Measurements from ENCODE around the gene FGD3.

The FGD3 gene

GRCh38 chr9:93017621-93018020, 70.3 kb downstream of the FGD3 start:
- Histone ChIP-seq H3K27ac (no peak overlapping the region), H3K4me3 (no peak overlapping the region)
- no peak for DNase-seq (ENCODE audit: low spot score)
- no peak for TF ChIP-seq CTCF (IDR thresholded peaks at IDR 0.05)

- Histone ChIP-seq H3K27ac (no peak overlapping the region), H3K4me3 (no peak overlapping the region)
- DNase-seq (ENCODE audit: low spot score): no peak
- TF ChIP-seq CTCF (IDR thresholded peaks at IDR 0.05): no peak
These were observed 72.8 kb downstream of the FGD3 start for GRCh38 chr9:93020151-93020550.

GRCh38 chr9:93020771-93021670, 73.7 kb downstream of the FGD3 start:
- TF ChIP-seq CTCF (IDR thresholded peaks at IDR 0.05): no peak
- no peak overlapping the region for H3K4me3 ChIP-seq
- H3K27ac ChIP-seq: no peak overlapping the region
- DNase-seq (ENCODE audit: low spot score): no peak

- no peak for DNase-seq (ENCODE audit: low spot score)
These were observed 74.7 kb downstream of the FGD3 start for GRCh38 chr9:93022066-93022465.

GRCh38 chr9:93022721-93023520, 75.6 kb downstream of the FGD3 start:
- H3K4me3 ChIP-seq: no peak overlapping the region
- no peak for TF ChIP-seq CTCF (IDR thresholded peaks at IDR 0.05)
- DNase-seq (ENCODE audit: low spot score): no peak
- H3K27ac ChIP-seq: no peak overlapping the region

More at GRCh38 chr9:93022066-93022465, 74.7 kb downstream of the FGD3 start:
- no peak for TF ChIP-seq CTCF (IDR thresholded peaks at IDR 0.05)
- no peak overlapping the region for H3K4me3 ChIP-seq
- H3K27ac ChIP-seq: no peak overlapping the region

GRCh38 chr9:93023521-93023815, 76.1 kb downstream of the FGD3 start:
- Histone ChIP-seq H3K4me3 (no peak overlapping the region), H3K27ac (no peak overlapping the region)
- no peak for TF ChIP-seq CTCF (IDR thresholded peaks at IDR 0.05)
- DNase-seq (ENCODE audit: low spot score): no peak

- DNase-seq (ENCODE audit: low spot score): no peak
- no peak for TF ChIP-seq CTCF (IDR thresholded peaks at IDR 0.05)
- Histone ChIP-seq H3K27ac (no peak overlapping the region), H3K4me3 (no peak overlapping the region)
These were observed 77.3 kb downstream of the FGD3 start for GRCh38 chr9:93024646-93024910.

All from coronary artery (tissue), 2 donors.